Epithelial cell of proximal tubule (primary cell): ENCODE results near the gene IMPG2. TPM values are rescaled to one million over a fixed set of nuclear protein-coding genes. Genes with fewer than 3 reads are reported as not detected.

Source experiments
- DNase-seq: peaks from one replicate; pipeline ENCODE4 v3.0.0-alpha.2; 2011; ENCODE audit warnings: low read depth
- H3K4me3 ChIP-seq: 2 replicates; pipeline ENCODE4 v1.5.1; 2011; ENCODE audit warnings: low read depth, mild to moderate bottlenecking, low read length
- total RNA-seq: library from RNA; depleted of rRNA; stranded (reverse); fragments of >200 nt; gene quantifications from 2 replicates; pipeline ENCODE4 v1.2.3, GENCODE V29; 2015
- TF ChIP-seq, protein P1 (sequence below): conservative IDR thresholded peaks from 2 replicates; pipeline ENCODE4 v1.5.1; 2012; ENCODE audit warnings: low read depth, mild to moderate bottlenecking, low read length

The IMPG2 gene
- total RNA-seq, 1 donor from 2014 or later, result under 0.01 TPM

DNA sequence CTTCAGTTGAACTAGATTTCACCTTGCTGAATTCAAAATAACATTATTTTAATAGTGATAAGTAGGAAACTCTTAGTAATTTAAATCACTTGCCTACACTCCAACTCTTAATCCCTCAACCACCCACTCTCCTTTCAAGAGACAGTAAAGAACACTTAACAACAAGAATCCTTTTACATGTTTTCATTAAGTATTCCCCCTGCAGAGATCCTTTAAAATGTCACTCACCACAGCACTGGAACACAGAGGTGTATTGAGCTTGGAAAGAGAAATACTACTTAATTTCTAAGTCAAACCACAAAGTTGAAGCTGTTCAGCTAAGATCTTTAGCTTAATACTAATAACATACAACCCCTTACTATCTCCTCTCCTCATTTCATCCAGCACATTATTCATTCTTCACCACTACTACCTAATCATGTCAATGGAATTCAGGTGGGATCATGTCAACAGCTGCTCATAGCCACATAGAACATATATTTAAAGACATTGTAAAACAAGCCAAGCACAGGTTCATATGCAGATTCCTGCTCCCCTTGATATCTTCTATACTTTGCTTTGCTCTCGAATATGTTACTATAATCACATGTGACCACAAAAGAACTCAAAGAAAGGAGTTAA lies 40.5 kb downstream of the IMPG2 start:
- TF ChIP-seq, protein P1, sequence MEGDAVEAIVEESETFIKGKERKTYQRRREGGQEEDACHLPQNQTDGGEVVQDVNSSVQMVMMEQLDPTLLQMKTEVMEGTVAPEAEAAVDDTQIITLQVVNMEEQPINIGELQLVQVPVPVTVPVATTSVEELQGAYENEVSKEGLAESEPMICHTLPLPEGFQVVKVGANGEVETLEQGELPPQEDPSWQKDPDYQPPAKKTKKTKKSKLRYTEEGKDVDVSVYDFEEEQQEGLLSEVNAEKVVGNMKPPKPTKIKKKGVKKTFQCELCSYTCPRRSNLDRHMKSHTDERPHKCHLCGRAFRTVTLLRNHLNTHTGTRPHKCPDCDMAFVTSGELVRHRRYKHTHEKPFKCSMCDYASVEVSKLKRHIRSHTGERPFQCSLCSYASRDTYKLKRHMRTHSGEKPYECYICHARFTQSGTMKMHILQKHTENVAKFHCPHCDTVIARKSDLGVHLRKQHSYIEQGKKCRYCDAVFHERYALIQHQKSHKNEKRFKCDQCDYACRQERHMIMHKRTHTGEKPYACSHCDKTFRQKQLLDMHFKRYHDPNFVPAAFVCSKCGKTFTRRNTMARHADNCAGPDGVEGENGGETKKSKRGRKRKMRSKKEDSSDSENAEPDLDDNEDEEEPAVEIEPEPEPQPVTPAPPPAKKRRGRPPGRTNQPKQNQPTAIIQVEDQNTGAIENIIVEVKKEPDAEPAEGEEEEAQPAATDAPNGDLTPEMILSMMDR, result no peak
- no peak overlapping the region for H3K4me3 ChIP-seq
- no peak for DNase-seq

DNA sequence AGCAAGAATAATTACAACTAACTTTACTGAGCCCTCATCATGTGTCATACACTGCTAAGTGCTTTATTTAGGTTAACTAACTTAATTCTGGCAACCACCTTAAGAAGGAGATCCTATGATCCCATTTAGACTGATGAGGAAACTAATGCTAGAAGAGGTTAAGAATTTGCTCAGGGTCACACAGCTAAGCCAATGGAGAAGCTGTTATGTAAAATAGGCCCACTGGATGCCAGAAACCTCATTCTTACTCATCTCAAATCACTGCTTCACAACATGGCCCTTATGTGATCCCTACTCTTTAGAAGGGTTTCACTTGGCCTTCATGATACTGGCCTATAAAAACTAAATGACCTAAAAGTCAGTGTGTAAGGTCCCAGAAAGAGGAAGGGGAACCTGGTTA lies 41.2 kb downstream of the IMPG2 start:
- TF ChIP-seq, protein P1, result no peak
- DNase-seq, result no peak
- H3K4me3 ChIP-seq, result no peak overlapping the region

DNA sequence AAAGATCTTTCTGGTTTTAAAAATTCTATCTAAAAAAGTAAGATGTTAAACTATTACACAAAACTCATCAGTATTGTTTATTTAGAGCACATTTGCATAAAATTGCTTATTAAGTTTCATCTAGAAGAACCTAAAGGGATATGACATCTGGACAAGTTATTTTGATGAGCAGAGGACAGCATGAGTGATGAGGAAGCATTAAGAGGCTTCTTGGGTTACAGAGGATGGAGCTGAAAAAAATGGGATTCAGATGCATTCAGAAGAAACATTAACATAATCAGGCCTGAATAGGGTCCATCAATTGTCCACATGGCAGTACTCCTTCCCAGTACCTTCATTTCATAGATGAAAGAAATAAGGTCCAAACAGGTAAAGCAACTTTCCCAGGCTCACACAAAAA lies 41.6 kb downstream of the IMPG2 start:
- DNase-seq, result no peak
- TF ChIP-seq, protein P1, result no peak
- H3K4me3 ChIP-seq, result no peak overlapping the region

DNA sequence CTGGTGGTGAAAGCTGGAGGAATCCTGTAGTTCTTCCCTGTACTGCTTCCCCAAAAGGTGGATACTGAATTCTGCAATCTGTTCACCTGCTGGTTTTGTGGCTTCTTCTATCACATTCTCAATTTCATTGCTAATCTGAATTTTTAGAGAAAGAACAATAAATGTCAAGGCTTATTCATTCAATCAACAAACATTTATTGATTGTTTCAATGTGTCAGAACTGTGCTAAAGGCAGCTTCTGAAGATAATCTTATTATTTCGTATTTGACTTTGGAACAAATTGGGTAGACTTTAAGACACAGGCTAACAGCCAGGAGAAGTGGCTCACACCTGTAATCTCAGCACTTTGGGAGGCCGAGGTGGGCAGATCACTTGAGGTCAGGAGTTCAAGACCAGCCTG lies 46.8 kb downstream of the IMPG2 start:
- TF ChIP-seq, protein P1, result no peak
- DNase-seq, result no peak
- no peak overlapping the region for H3K4me3 ChIP-seq

DNA sequence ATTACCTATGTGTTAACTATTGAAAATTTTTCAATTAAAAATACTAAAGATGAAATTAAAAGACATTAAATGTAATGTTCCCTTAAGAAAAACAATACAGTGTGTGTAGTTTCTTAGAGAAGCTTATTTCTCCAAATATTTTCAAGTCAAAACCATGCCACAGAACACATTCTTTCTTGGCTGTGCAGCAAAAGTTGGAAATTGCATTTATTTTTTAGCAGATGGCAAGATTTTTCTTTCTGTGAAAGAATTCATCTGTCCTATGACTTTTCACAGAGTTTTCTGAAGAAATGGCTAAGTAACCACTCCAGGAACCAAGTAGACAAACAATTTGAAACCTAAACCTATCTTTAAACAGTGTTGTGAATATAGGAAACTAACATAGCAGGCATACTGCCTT lies 47.2 kb downstream of the IMPG2 start:
- TF ChIP-seq, protein P1, result no peak
- no peak overlapping the region for H3K4me3 ChIP-seq

DNA sequence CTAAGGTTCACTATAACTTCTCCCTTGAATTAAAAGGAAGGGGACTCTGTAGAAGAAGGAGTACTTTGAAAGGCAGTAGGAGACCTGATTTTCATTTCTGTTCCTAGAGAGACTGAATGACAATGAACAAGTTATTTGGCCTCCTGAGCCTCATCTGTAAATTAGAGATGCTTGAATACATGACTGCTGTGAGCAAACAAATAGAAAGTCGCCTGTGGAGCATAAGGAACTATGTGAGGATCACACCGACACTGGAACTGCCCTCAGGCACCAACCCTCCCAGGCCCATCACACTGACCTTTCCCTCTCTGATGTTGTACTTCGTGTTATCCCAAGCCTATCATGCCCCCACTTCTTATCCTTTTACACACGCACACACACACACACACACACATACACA lies 48.6 kb downstream of the IMPG2 start:
- DNase-seq, result no peak
- H3K4me3 ChIP-seq, result no peak overlapping the region
- TF ChIP-seq, protein P1, result no peak

More for the DNA sequence above, 47.2 kb downstream of the IMPG2 start:
- no peak for DNase-seq

DNA sequence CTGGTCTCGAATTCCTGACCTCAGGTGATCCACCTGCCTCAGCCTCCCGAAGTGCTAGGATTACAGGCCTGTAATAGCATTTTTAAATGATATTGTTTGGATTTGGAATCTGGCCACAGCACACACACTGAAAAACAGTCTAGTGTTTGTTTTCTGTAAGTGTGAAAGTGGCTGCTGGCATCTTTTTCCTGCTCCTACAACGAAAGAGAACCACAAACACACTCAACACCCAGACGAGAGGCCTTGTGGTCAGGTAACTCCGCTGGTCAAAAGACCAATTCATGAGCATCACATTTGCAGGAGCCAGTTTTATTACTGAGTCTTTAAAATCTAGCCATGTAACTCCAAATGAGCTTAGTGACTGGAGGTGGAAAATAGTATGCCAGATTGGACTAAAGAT lies 50.2 kb downstream of the IMPG2 start:
- DNase-seq, result no peak
- TF ChIP-seq, protein P1, result no peak
- H3K4me3 ChIP-seq, result no peak overlapping the region
